HEK293 (cell line): ENCODE measurements around the gene SCUBE1.

Experiments
- ATF2 ChIP-seq: fragments of 450-650 bp; formaldehyde crosslinking; IDR thresholded peaks from 2 replicates; pipeline ENCODE4 v1.5.1; 2016; ENCODE audit warnings: missing biosample characterization, missing genetic modification characterization, low read depth
- CTCF ChIP-seq: fragments of 450-650 bp; formaldehyde crosslinking; IDR thresholded peaks from 2 replicates; pipeline ENCODE4 v1.5.1; 2016; ENCODE audit warnings: missing biosample characterization, missing genetic modification characterization
- ELK4 ChIP-seq: IDR thresholded peaks from 2 replicates; pipeline ENCODE4 v1.6.1; 2011; ENCODE audit warnings: mild to moderate bottlenecking, low read depth, low read length, borderline replicate concordance
- SETDB1 ChIP-seq: IDR thresholded peaks from one replicate; pipeline ENCODE4 v1.6.1; 2017; ENCODE audit warnings: mild to moderate bottlenecking, low read length, moderate library complexity, mixed read lengths; ENCODE audit not compliant: insufficient read length
- YY1 ChIP-seq: fragments of 450-650 bp; formaldehyde crosslinking; IDR thresholded peaks from 2 replicates; pipeline ENCODE4 v1.5.1; 2018; ENCODE audit warnings: missing biosample characterization, missing genetic modification characterization
- ZBTB1 ChIP-seq: fragments of 450-650 bp; formaldehyde crosslinking; IDR thresholded peaks from 2 replicates; pipeline ENCODE4 v1.5.1; 2016; ENCODE audit warnings: missing biosample characterization, missing genetic modification characterization
- ZBTB20 ChIP-seq: fragments of 450-650 bp; formaldehyde crosslinking; IDR thresholded peaks from 2 replicates; pipeline ENCODE4 v1.5.1; 2016; ENCODE audit warnings: missing biosample characterization, missing genetic modification characterization
- ZBTB21 ChIP-seq: fragments of 450-650 bp; formaldehyde crosslinking; IDR thresholded peaks from 2 replicates; pipeline ENCODE4 v1.5.1; 2017; ENCODE audit warnings: missing biosample characterization, missing genetic modification characterization
- ZNF398 ChIP-seq: fragments of 450-650 bp; formaldehyde crosslinking; IDR thresholded peaks from 2 replicates; pipeline ENCODE4 v1.5.1; 2017; ENCODE audit warnings: missing biosample characterization, missing genetic modification characterization
- ZNF610 ChIP-seq: fragments of 450-650 bp; formaldehyde crosslinking; IDR thresholded peaks from 2 replicates; pipeline ENCODE4 v1.5.1; 2016; ENCODE audit warnings: missing biosample characterization, missing genetic modification characterization, borderline replicate concordance
- ZNF654 ChIP-seq: fragments of 450-650 bp; formaldehyde crosslinking; IDR thresholded peaks from 2 replicates; pipeline ENCODE4 v1.5.1; 2016; ENCODE audit warnings: low read depth, missing biosample characterization, missing genetic modification characterization
- ZNF660 ChIP-seq: fragments of 450-650 bp; IDR thresholded peaks from 2 replicates; pipeline ENCODE4 v1.5.1; 2018; ENCODE audit warnings: missing biosample characterization, mild to moderate bottlenecking, missing genetic modification characterization
- ZNF768 ChIP-seq: fragments of 450-650 bp; formaldehyde crosslinking; IDR thresholded peaks from 2 replicates; pipeline ENCODE4 v1.5.1; 2018; ENCODE audit warnings: missing biosample characterization, mild to moderate bottlenecking, missing genetic modification characterization

- TF ChIP-seq ATF2 (tag by site-specific recombination) (no peak), ZBTB1 (no peak), ZNF398 (tag by site-specific recombination) (no peak), SETDB1 (no peak), CTCF (no peak), ZNF768 (tag by site-specific recombination) (no peak), ZNF660 (tag by site-specific recombination) (no peak), ZBTB20 (tag by site-specific recombination) (no peak), YY1 (no peak), ZNF610 (no peak), ZNF654 (tag by site-specific recombination) (no peak), ELK4 (no peak), ZBTB21 (tag by site-specific recombination) (no peak)
Measured at GRCh38 chr22:43207849-43208702, 135.1 kb downstream of the SCUBE1 start.
